Measurements from ENCODE around the gene OR2AP1. TPM values are rescaled to one million over a fixed set of nuclear protein-coding genes. Genes with fewer than 3 reads are reported as not detected.
"Not testable (repeated sequence)": the region's sequence is repeated elsewhere in the genome, so short reads cannot be mapped to it uniquely, and the experiment has no call there.

The OR2AP1 gene
- not detected for polyA plus RNA-seq (2012; ENCODE audit: insufficient read depth, insufficient read length, low read depth)

DNA sequence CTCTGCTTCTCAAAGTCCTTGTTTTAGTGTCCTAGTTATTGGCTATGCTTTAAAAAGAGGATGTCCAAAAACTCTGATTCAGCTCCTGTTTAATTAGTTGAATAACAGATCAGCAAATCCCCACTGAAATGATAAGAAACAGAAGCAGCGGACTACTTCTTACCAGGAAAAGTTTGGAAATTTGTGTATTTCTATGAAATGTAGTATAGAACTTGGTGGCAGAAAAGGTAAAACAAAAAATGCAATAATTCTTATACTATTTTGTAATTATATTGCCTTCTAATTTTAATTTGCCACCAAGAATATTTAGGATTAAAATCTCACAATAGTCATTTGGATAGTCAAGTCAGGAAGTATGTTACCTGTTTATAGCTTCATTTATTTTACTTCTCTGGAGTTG lies at the start of gene OR2AP1:
Gene OR2AP1 (plus strand): TSS at position 301 of the 400 bp plus-strand sequence. CDS start 1,947 bp downstream, outside the sequence.
- H3K4me3 ChIP-seq (ENCODE audit: low read depth, low read length), result no peak within 1 kb of the TSS
- H3K9me3 ChIP-seq, result no peaks in the 10 kb centered on the region; the same call in 1 of the 2 replicates
- no peaks in the 10 kb centered on the region for H3K36me3 ChIP-seq
- no peak for DNase-seq
- no peaks in the 10 kb centered on the region for H3K27me3 ChIP-seq
- H3K4me1 ChIP-seq, result no peaks in the 10 kb centered on the region
- TF ChIP-seq, protein P1, sequence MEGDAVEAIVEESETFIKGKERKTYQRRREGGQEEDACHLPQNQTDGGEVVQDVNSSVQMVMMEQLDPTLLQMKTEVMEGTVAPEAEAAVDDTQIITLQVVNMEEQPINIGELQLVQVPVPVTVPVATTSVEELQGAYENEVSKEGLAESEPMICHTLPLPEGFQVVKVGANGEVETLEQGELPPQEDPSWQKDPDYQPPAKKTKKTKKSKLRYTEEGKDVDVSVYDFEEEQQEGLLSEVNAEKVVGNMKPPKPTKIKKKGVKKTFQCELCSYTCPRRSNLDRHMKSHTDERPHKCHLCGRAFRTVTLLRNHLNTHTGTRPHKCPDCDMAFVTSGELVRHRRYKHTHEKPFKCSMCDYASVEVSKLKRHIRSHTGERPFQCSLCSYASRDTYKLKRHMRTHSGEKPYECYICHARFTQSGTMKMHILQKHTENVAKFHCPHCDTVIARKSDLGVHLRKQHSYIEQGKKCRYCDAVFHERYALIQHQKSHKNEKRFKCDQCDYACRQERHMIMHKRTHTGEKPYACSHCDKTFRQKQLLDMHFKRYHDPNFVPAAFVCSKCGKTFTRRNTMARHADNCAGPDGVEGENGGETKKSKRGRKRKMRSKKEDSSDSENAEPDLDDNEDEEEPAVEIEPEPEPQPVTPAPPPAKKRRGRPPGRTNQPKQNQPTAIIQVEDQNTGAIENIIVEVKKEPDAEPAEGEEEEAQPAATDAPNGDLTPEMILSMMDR (IDR thresholded peaks at IDR 0.05; ENCODE audit: low read depth, low read length), result no peak

GRCh38 chr12:55548235-55548634 lies 24.0 kb upstream of the OR2AP1 start:
- not testable (repeated sequence) for H3K4me3 ChIP-seq (ENCODE audit: low read depth, low read length); H3K36me3 ChIP-seq; H3K27me3 ChIP-seq; DNase-seq; H3K4me1 ChIP-seq; H3K9me3 ChIP-seq

DNA sequence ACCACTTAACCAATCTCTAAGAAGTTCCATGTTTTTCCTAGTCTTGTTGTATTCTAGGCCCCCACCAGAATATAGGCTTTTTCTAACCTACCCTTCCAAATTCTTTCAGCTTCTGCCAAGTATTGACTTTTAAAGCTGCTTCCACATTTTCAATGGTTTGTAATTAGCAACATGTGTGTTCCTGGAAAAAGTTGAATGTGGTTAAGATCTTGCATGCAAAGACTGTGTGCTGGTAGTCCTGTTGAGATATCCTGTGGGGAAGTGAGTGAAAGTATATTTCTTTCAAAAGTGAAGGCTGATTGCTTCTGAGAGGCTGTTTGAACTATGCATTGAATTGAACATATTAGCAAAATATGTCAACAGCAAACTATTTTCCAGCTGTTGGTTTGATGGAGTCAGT lies 23.5 kb upstream of the OR2AP1 start:
- Histone ChIP-seq H3K4me1 (no peaks in the 10 kb centered on the region), H3K4me3 (ENCODE audit: low read depth, low read length) (no peak overlapping the region), H3K9me3 (no peaks in the 10 kb centered on the region), H3K36me3 (no peaks in the 10 kb centered on the region), H3K27me3 (no peaks in the 10 kb centered on the region)
- TF ChIP-seq, protein P1 (IDR thresholded peaks at IDR 0.05; ENCODE audit: low read depth, low read length), result no peak
- DNase-seq, result no peak

DNA sequence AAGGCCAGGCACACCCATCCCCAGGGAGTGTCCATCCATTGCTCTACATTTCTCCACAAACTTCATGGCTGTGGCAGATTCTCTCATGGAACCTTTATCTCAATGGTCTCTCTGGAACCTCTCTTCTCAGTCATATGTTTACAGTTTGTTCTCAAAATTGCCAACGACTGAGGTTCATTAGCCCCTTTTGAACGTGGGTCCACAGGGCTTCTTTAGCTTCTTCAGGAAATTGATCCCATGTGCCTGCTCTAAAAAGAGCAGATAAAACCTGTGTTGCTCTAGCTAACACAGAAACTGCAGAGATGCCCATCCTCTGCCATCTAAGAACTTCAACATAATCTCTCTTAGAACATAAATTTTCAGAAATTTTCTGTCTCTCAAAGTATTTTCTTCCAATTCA lies 23.0 kb upstream of the OR2AP1 start, which contains the start of gene OR6C4:
Gene OR6C4 (plus strand): TSS at position 301 of the 400 bp plus-strand sequence. CDS start 1,625 bp downstream, outside the sequence.
- Histone ChIP-seq H3K27me3 (no peaks in the 10 kb centered on the region), H3K9me3 (no peaks in the 10 kb centered on the region), H3K4me3 (ENCODE audit: low read depth, low read length) (no peak within 1 kb of the TSS), H3K4me1 (no peaks in the 10 kb centered on the region), H3K36me3 (no peaks in the 10 kb centered on the region)
- no peak for DNase-seq
- TF ChIP-seq, protein P1 (IDR thresholded peaks at IDR 0.05; ENCODE audit: low read depth, low read length), result no peak

- H3K27me3 ChIP-seq, result no peaks in the 10 kb centered on the region
- DNase-seq, result no peak
- H3K4me3 ChIP-seq (ENCODE audit: low read depth, low read length), result no peak overlapping the region
- H3K36me3 ChIP-seq, result no peaks in the 10 kb centered on the region
- H3K4me1 ChIP-seq, result no peaks in the 10 kb centered on the region
- H3K9me3 ChIP-seq, result no peaks in the 10 kb centered on the region
- TF ChIP-seq, protein P1 (IDR thresholded peaks at IDR 0.05; ENCODE audit: low read depth, low read length), result no peak
Measured at GRCh38 chr12:55554296-55554695, 18.0 kb upstream of the OR2AP1 start.

DNA sequence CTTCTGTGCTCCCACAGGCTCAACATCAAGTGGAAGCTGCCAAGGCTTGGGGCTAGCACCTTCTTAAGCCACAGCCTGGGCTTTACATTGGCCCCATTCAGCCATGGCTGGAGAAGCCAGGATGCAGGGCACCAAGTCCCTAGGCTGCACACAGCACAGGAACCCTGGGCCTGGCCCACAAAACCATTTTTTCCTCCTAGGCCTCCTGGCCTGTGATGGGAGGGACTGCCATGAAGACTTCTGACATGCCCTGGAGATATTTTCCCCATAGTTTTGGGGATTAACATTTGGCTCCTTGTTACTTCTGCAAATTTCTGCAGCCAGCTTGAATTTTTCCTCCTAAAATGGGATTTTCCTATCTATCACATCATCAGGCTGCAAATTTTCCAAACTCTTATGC lies 2.2 kb upstream of the OR2AP1 start:
- not testable (repeated sequence) for DNase-seq

DNA sequence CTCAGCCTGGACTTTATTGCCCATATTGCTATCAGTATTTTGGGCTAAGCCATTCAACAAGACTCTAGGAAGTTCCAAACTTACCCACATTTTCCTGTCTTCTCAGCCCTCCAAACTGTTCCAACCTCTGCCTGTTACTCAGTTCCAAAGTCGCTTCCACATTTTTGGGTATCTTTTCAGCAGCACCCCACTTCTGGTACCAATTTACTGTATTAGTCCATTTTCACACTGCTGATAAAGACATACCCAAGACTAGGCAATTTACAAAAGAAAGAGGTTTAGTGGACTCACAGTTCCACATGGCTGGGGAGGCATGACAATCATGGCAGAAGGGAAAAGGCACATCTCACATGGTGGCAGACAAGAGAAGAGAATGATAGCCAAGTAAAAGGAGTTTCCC lies 1.6 kb upstream of the OR2AP1 start:
- H3K36me3 ChIP-seq; H3K9me3 ChIP-seq; H3K27me3 ChIP-seq; H3K4me3 ChIP-seq (ENCODE audit: low read depth, low read length); DNase-seq; H3K4me1 ChIP-seq: not testable (repeated sequence)

More for the DNA sequence above, 2.2 kb upstream of the OR2AP1 start:
- H3K27me3 ChIP-seq; H3K4me1 ChIP-seq; H3K4me3 ChIP-seq (ENCODE audit: low read depth, low read length); H3K36me3 ChIP-seq; H3K9me3 ChIP-seq: not testable (repeated sequence)

GRCh38 chr12:55582066-55582465 lies 9.8 kb downstream of the OR2AP1 start:
- Histone ChIP-seq H3K36me3 (no peaks in the 10 kb centered on the region), H3K4me3 (ENCODE audit: low read depth, low read length) (no peak overlapping the region), H3K4me1 (no peaks in the 10 kb centered on the region), H3K9me3 (no peaks in the 10 kb centered on the region), H3K27me3 (no peaks in the 10 kb centered on the region)
- TF ChIP-seq, protein P1 (IDR thresholded peaks at IDR 0.05; ENCODE audit: low read depth, low read length), result no peak
- DNase-seq, result no peak

All from BE2C (cell line).